Neural cell (in vitro differentiated cells): ENCODE measurements around the gene UQCRHL. TPM values are rescaled to one million over a fixed set of nuclear protein-coding genes. Genes with fewer than 3 reads are reported as not detected.

Experiments
- H2AFZ ChIP-seq: fragments of 200-600, 300-800 bp; sonication (generic), shearing (Covaris generic); 2 replicates; pipeline ENCODE4 v1.6.0; 2014; ENCODE audit warnings: low read depth, mild to moderate bottlenecking, antibody characterized with exemption, low read length, moderate library complexity
- H3F3A ChIP-seq: fragments of 200-600 bp; shearing (Covaris generic); 2 replicates; pipeline ENCODE4 v1.6.1; 2016; ENCODE audit warnings: mild to moderate bottlenecking, moderate library complexity, mixed read lengths, antibody characterized with exemption, low read length; ENCODE audit not compliant: insufficient read depth, poor library complexity, severe bottlenecking
- H3K27ac ChIP-seq: fragments of 200-600, 300-800 bp; sonication (generic), shearing (Covaris generic); 2 replicates; pipeline ENCODE4 v1.5.1; 2014; ENCODE audit warnings: mild to moderate bottlenecking, low read length, moderate library complexity
- H3K27me3 ChIP-seq: fragments of 300-800, 200-600 bp; sonication (generic), shearing (Covaris generic); 2 replicates; pipeline ENCODE4 v1.6.0; 2014; ENCODE audit warnings: mild to moderate bottlenecking, low read depth, low read length, moderate library complexity; ENCODE audit not compliant: insufficient read depth
- H3K36me3 ChIP-seq: fragments of 300-800, 200-600 bp; sonication (generic), shearing (Covaris generic); 2 replicates; pipeline ENCODE4 v1.5.1; 2014; ENCODE audit warnings: mild to moderate bottlenecking, antibody characterized with exemption, low read length, moderate library complexity; ENCODE audit not compliant: insufficient read depth
- H3K4me2 ChIP-seq: fragments of 300-800, 200-600 bp; sonication (generic), shearing (Covaris generic); 2 replicates; pipeline ENCODE4 v1.6.0; 2014; ENCODE audit warnings: mild to moderate bottlenecking, low read length
- H3K4me3 ChIP-seq: fragments of 300-800, 200-600 bp; sonication (generic), shearing (Covaris generic); 2 replicates; pipeline ENCODE4 v1.5.1; 2014; ENCODE audit warnings: mild to moderate bottlenecking, low read length, moderate library complexity
- H3K79me2 ChIP-seq: fragments of 200-600 bp; shearing (Covaris generic); replicated peaks from 2 replicates; pipeline ENCODE4 v1.6.0; 2014; ENCODE audit warnings: mild to moderate bottlenecking, low read length, moderate library complexity; ENCODE audit not compliant: insufficient read depth
- H3K9ac ChIP-seq: fragments of 300-800, 200-600 bp; sonication (generic), shearing (Covaris generic); 2 replicates; pipeline ENCODE4 v1.6.1; 2016; ENCODE audit warnings: mild to moderate bottlenecking, low read length, mixed read lengths
- H3K9me2 ChIP-seq: fragments of 200-600 bp; shearing (Covaris generic); 2 replicates; pipeline ENCODE4 v1.6.1; 2016; ENCODE audit warnings: mild to moderate bottlenecking, low read length, mixed read lengths; ENCODE audit not compliant: insufficient read depth
- H3K9me3 ChIP-seq: fragments of 200-600, 300-800 bp; sonication (generic), shearing (Covaris generic); 2 replicates; pipeline ENCODE4 v1.6.1; 2016; ENCODE audit warnings: mild to moderate bottlenecking, mixed run types, low read length, moderate library complexity, mixed read lengths
- H4K20me1 ChIP-seq: fragments of 200-600 bp; shearing (Covaris generic); 2 replicates; pipeline ENCODE4 v1.6.1; 2016; ENCODE audit warnings: mild to moderate bottlenecking, mixed run types; ENCODE audit not compliant: insufficient read depth
- EP300 ChIP-seq: fragments of 450-650 bp; conservative IDR thresholded peaks from 2 replicates; pipeline ENCODE4 v1.6.1; 2014; ENCODE audit warnings: antibody characterized with exemption, mild to moderate bottlenecking, moderate library complexity; ENCODE audit not compliant: poor library complexity, severe bottlenecking
- EZH2 ChIP-seq: fragments of 200-600, 300-800 bp; shearing (Covaris generic), sonication (generic); IDR thresholded peaks from 2 replicates; pipeline ENCODE4 v1.6.1; 2014; ENCODE audit warnings: antibody characterized with exemption, low read length, borderline replicate concordance, mild to moderate bottlenecking; ENCODE audit not compliant: insufficient read depth, poor library complexity, severe bottlenecking
- MXI1 ChIP-seq: fragments of 450-650 bp; conservative IDR thresholded peaks from 2 replicates; pipeline ENCODE4 v1.6.1; 2014; ENCODE audit warnings: antibody characterized with exemption, mild to moderate bottlenecking; ENCODE audit not compliant: poor library complexity, severe bottlenecking
- POLR2AphosphoS5 ChIP-seq: IDR thresholded peaks from 2 replicates; pipeline ENCODE4 v1.6.1; 2012
- RAD21 ChIP-seq: fragments of 450-650 bp; conservative IDR thresholded peaks from 2 replicates; pipeline ENCODE4 v1.6.1; 2014; ENCODE audit warnings: antibody characterized with exemption, mild to moderate bottlenecking, moderate library complexity
- SMC3 ChIP-seq: fragments of 450-650 bp; conservative IDR thresholded peaks from 2 replicates; pipeline ENCODE4 v1.6.1; 2014; ENCODE audit warnings: antibody characterized with exemption, mild to moderate bottlenecking, moderate library complexity; ENCODE audit not compliant: poor library complexity
- TAF1 ChIP-seq: IDR thresholded peaks from 2 replicates; pipeline ENCODE4 v1.6.1; 2012; ENCODE audit warnings: low read depth
- polyA plus RNA-seq: library from polyadenylated mRNA; depleted of rRNA; stranded (reverse); fragments of >200 nt; gene quantifications from 2 replicates; pipeline ENCODE4 v1.2.3, GENCODE V29; 2014
- TF ChIP-seq, protein P1 (sequence below): IDR thresholded peaks from 2 replicates; pipeline ENCODE4 v1.6.1; 2012; ENCODE audit warnings: borderline replicate concordance
- TF ChIP-seq, protein P2 (sequence below): fragments of 450-650 bp; IDR thresholded peaks from 2 replicates; pipeline ENCODE4 v1.5.1; 2014; ENCODE audit warnings: antibody characterized with exemption, mild to moderate bottlenecking, moderate library complexity; ENCODE audit not compliant: poor library complexity, severe bottlenecking

The UQCRHL gene
- polyA plus RNA-seq, 1 donor from 2014 or later = 6.1 TPM

DNA sequence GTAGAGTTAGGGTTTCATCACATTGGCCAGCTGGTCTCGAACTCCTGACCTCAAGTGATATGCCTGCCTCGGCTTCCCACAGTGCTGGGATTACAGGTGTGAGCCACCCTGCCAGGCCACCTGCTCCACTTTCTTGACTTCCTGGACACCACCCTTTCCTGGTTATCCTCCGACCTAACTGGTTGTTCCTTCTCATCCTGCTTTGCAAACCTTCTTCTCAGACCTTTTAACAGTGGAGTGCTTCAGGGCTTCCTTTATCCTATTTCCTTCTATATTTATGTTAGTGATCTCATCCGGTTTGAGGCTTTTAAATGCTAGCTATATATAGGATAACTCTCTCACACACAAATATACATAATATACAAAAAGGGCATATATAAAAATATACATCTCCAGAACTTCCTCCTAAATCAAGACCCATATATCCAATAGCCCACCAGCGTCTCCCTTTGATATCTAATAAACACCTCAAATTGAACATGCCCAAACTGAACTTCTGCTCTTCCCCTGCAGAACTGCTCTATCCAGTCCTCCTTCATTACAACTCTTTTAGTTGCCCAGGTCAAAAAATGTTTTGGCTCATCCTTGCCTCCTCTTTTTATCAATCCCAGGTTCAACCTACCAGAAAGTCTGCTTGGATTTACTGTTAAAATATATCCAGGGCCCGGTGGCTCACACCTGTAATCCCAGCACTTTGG, 19.5 kb upstream of the UQCRHL start:
- Histone ChIP-seq H3K9ac (no peak overlapping the region), H3F3A (no peaks in the 10 kb centered on the region), H4K20me1 (no peaks in the 10 kb centered on the region), H3K9me2 (no peaks in the 10 kb centered on the region), H3K79me2 (peaks cover under 1% of the 10 kb centered on the region), H2AFZ (no peak overlapping the region), H3K27ac (no peak overlapping the region), H3K36me3 (no peaks in the 10 kb centered on the region), H3K4me2 (no peak overlapping the region), H3K9me3 (no peaks in the 10 kb centered on the region), H3K27me3 (no peaks in the 10 kb centered on the region), H3K4me3 (no peak overlapping the region)
- TF ChIP-seq SMC3 = no peak
- no peak for TF ChIP-seq EP300
- TF ChIP-seq TAF1 = no peak
- TF ChIP-seq, protein P1, sequence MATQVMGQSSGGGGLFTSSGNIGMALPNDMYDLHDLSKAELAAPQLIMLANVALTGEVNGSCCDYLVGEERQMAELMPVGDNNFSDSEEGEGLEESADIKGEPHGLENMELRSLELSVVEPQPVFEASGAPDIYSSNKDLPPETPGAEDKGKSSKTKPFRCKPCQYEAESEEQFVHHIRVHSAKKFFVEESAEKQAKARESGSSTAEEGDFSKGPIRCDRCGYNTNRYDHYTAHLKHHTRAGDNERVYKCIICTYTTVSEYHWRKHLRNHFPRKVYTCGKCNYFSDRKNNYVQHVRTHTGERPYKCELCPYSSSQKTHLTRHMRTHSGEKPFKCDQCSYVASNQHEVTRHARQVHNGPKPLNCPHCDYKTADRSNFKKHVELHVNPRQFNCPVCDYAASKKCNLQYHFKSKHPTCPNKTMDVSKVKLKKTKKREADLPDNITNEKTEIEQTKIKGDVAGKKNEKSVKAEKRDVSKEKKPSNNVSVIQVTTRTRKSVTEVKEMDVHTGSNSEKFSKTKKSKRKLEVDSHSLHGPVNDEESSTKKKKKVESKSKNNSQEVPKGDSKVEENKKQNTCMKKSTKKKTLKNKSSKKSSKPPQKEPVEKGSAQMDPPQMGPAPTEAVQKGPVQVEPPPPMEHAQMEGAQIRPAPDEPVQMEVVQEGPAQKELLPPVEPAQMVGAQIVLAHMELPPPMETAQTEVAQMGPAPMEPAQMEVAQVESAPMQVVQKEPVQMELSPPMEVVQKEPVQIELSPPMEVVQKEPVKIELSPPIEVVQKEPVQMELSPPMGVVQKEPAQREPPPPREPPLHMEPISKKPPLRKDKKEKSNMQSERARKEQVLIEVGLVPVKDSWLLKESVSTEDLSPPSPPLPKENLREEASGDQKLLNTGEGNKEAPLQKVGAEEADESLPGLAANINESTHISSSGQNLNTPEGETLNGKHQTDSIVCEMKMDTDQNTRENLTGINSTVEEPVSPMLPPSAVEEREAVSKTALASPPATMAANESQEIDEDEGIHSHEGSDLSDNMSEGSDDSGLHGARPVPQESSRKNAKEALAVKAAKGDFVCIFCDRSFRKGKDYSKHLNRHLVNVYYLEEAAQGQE = no peak
- no peak for TF ChIP-seq RAD21
- TF ChIP-seq POLR2AphosphoS5 = no peak
- no peak for TF ChIP-seq MXI1
- TF ChIP-seq EZH2 = no peak
- TF ChIP-seq, protein P2, sequence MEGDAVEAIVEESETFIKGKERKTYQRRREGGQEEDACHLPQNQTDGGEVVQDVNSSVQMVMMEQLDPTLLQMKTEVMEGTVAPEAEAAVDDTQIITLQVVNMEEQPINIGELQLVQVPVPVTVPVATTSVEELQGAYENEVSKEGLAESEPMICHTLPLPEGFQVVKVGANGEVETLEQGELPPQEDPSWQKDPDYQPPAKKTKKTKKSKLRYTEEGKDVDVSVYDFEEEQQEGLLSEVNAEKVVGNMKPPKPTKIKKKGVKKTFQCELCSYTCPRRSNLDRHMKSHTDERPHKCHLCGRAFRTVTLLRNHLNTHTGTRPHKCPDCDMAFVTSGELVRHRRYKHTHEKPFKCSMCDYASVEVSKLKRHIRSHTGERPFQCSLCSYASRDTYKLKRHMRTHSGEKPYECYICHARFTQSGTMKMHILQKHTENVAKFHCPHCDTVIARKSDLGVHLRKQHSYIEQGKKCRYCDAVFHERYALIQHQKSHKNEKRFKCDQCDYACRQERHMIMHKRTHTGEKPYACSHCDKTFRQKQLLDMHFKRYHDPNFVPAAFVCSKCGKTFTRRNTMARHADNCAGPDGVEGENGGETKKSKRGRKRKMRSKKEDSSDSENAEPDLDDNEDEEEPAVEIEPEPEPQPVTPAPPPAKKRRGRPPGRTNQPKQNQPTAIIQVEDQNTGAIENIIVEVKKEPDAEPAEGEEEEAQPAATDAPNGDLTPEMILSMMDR = no peak

DNA sequence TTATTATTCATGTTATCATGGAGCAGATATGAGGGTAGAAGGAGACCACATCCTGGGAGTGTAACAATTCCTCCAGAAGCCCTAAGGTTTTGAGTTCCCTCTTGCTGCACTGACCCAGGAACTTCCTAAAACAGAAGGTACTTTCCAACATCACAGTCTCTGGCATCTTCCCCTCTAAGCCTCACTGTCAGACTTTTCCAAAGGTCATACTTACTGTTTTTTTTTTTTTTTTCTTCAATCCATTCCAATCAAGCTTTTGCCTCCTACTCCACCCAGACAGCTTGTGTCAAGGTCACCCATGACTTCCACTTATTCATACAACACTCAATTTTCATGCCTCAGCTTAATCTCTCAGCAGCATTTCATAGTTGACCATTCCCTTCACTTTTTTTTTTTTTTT, 18.4 kb upstream of the UQCRHL start:
- Histone ChIP-seq H3K9ac (no peak overlapping the region), H3K4me3 (no peak overlapping the region), H3K27ac (no peak overlapping the region), H3K4me2 (no peak overlapping the region), H3F3A (no peaks in the 10 kb centered on the region), H3K27me3 (no peaks in the 10 kb centered on the region), H3K9me3 (no peaks in the 10 kb centered on the region), H3K9me2 (no peaks in the 10 kb centered on the region), H2AFZ (no peak overlapping the region), H3K79me2 (no peaks in the 10 kb centered on the region), H4K20me1 (no peaks in the 10 kb centered on the region), H3K36me3 (no peaks in the 10 kb centered on the region)
- TF ChIP-seq SMC3 = no peak
- no peak for TF ChIP-seq TAF1
- TF ChIP-seq RAD21 = no peak
- TF ChIP-seq POLR2AphosphoS5 = no peak
- TF ChIP-seq, protein P2 = no peak
- TF ChIP-seq, protein P1 = no peak
- TF ChIP-seq MXI1 = no peak
- TF ChIP-seq EZH2 = no peak
- TF ChIP-seq EP300 = no peak
